Adrenal gland (tissue), 12 donors: Measurements from ENCODE around the gene AGAP1. TPM values are rescaled to one million over a fixed set of nuclear protein-coding genes. Genes with fewer than 3 reads are reported as not detected.

Experiments used
- DNase-seq, 7 donors: peaks; one replicate each; pipeline ENCODE4 v3.0.0-alpha.2; 2019 to 2020
- H3K27ac ChIP-seq, 5 donors: fragments of 200-600 bp; sonication (generic) in 4 of 5; 1 replicate in 3 of 5; 2 replicates in 2 of 5; pipeline versions ENCODE4 v1.5.1 to v1.8.0; 2016 to 2020; ENCODE audit warnings: mild to moderate bottlenecking in 1 of 5
- H3K27me3 ChIP-seq: fragments of 200-600 bp; 2 replicates; pipeline ENCODE4 v1.8.0; 2021
- H3K36me3 ChIP-seq, 2 donors: fragments of 200-600 bp; replicated peaks in 1 of 2; 1 replicate in 1 of 2; 2 replicates in 1 of 2; pipeline versions ENCODE4 v1.5.1 to v1.8.0; 2018 to 2022
- H3K4me1 ChIP-seq, 2 donors: fragments of 200-600 bp; replicated peaks in 1 of 2; 1 replicate in 1 of 2; 2 replicates in 1 of 2; pipeline versions ENCODE4 v1.5.1 to v1.8.0; 2018 to 2021
- H3K4me3 ChIP-seq, 4 donors: fragments of 200-600 bp; sonication (generic) in 3 of 4; one replicate each; pipeline ENCODE4 v1.5.1; 2016 to 2018
- H3K9me3 ChIP-seq, 3 donors: fragments of 200-600 bp; sonication (generic) in 1 of 3; replicated peaks in 1 of 3; 1 replicate in 2 of 3; 2 replicates in 1 of 3; pipeline versions ENCODE4 v1.5.1 to v1.8.0; 2016 to 2021
- POLR2A ChIP-seq, 2 donors: fragments of 450-650 bp; IDR thresholded peaks; one replicate each; pipeline ENCODE4 v1.6.1; 2017; ENCODE audit warnings: antibody characterized with exemption in 2 of 2, mild to moderate bottlenecking in 2 of 2, moderate library complexity in 1 of 2
- WGBS, 4 donors: extraction: QIAGEN DNeasy Blood & Tissue Kit in 2 of 4; methylation state at CpG; one replicate each; pipeline versions ENCODE4 v1.1.5 to v1.1.7; 2013 to 2017; 5-methylcytosine and 5-hydroxymethylcytosine counted together
- intact Hi-C, 2 donors: fragments of 100-400 bp; cut with DNase I; formaldehyde crosslinking; loops; one replicate each; pipeline versions ENCODE4 v1.14.1 to v1.15.0; 2022 to 2023
- polyA plus RNA-seq, 3 donors: library from polyadenylated mRNA; stranded (reverse); fragments of 200-250 nt in 2 of 3; fragments of 350-450 nt in 1 of 3; fragmentation: Illumina TruSeq in 1 of 3; extraction: RNeasy Lipid Tissue Mini Kit (QIAGEN cat#74804) in 1 of 3; gene quantifications; one replicate each; pipeline ENCODE4 v1.2.3, GENCODE V29; 2013 to 2014
- total RNA-seq, 9 donors: library from RNA; depleted of rRNA in 4 of 9; stranded (reverse); fragments of >200 nt in 4 of 9; fragments of 120-200 nt in 1 of 9; fragmentation: NEBNext Ultra II Directional in 1 of 9; extraction: Animal tissue kit (Norgen Biotek cat#: 25700) in 1 of 9; gene quantifications; one replicate each; pipeline versions ENCODE4 v1.1.0 to v1.2.4, GENCODE V29; 2013 to 2023
- TF ChIP-seq, protein P1 (sequence below), 6 experiments: fragments of 450-650 bp in 4 of 6; fragments of 200-600 bp in 2 of 6; sonication (generic) in 1 of 6; IDR thresholded peaks; 1 replicate in 5 of 6; 2 replicates in 1 of 6; pipeline versions ENCODE4 v1.5.1 to v1.8.0; 2016 to 2021; ENCODE audit warnings: antibody characterized with exemption in 6 of 6, mild to moderate bottlenecking in 2 of 6, moderate library complexity in 1 of 6
- donor health status: healthy with polysubstance abuse.
- donor health status: Bipolar disorder and iron deficiency.
- donor health status: DM: yes; HTN: yes; CAD: no.
- donor health status: DM: no; HTN: no; CAD: no.
- donor health status: DM: no; HTN: no; CAD: no.
- donor health status: DM: yes; HTN: yes; CAD: no.

AGAP1 gene
- total and polyA plus RNA-seq, 12 donors = 5.3 to 29.6 (median 17.7) TPM

DNA sequence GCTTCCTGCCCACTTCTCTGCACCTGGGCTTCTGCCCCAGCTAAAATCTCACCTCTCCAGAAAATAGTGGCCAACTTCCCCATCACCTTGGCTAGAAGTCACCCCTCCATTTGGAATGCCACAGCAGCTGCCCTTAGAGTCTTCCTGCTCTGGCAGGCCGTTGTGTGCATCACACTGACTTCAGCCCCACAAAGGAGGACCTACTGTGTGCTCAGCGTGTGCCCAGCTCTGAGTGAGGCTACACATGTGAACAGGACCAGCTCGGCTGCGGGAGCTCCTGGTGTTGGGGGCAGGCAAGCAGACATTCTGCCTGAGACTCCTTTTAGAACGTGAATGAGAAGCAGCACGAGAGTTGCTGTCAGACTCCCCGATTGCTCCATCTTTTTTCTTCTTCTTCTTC, 78.7 kb downstream of the AGAP1 start:
- 86 to 96% (median 90%) methylated on average over 6 to 7 of the region's 7 CpGs for WGBS, 4 donors
- no peaks in the 10 kb centered on the region for H3K36me3 ChIP-seq
- intact Hi-C loops = no loop called here
- DNase-seq = no peak
- no peak for TF ChIP-seq POLR2A (IDR thresholded peaks at IDR 0.05)
- TF ChIP-seq, protein P1, sequence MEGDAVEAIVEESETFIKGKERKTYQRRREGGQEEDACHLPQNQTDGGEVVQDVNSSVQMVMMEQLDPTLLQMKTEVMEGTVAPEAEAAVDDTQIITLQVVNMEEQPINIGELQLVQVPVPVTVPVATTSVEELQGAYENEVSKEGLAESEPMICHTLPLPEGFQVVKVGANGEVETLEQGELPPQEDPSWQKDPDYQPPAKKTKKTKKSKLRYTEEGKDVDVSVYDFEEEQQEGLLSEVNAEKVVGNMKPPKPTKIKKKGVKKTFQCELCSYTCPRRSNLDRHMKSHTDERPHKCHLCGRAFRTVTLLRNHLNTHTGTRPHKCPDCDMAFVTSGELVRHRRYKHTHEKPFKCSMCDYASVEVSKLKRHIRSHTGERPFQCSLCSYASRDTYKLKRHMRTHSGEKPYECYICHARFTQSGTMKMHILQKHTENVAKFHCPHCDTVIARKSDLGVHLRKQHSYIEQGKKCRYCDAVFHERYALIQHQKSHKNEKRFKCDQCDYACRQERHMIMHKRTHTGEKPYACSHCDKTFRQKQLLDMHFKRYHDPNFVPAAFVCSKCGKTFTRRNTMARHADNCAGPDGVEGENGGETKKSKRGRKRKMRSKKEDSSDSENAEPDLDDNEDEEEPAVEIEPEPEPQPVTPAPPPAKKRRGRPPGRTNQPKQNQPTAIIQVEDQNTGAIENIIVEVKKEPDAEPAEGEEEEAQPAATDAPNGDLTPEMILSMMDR (IDR thresholded peaks at IDR 0.05) = no peak
- no peak overlapping the region for H3K4me3 ChIP-seq
- H3K27ac ChIP-seq = no peak overlapping the region
- peaks cover 0 to 7% of the 10 kb centered on the region in 2 donors for H3K4me1 ChIP-seq
- no peaks in the 10 kb centered on the region for H3K27me3 ChIP-seq
- no peaks in the 10 kb centered on the region for H3K9me3 ChIP-seq

DNA sequence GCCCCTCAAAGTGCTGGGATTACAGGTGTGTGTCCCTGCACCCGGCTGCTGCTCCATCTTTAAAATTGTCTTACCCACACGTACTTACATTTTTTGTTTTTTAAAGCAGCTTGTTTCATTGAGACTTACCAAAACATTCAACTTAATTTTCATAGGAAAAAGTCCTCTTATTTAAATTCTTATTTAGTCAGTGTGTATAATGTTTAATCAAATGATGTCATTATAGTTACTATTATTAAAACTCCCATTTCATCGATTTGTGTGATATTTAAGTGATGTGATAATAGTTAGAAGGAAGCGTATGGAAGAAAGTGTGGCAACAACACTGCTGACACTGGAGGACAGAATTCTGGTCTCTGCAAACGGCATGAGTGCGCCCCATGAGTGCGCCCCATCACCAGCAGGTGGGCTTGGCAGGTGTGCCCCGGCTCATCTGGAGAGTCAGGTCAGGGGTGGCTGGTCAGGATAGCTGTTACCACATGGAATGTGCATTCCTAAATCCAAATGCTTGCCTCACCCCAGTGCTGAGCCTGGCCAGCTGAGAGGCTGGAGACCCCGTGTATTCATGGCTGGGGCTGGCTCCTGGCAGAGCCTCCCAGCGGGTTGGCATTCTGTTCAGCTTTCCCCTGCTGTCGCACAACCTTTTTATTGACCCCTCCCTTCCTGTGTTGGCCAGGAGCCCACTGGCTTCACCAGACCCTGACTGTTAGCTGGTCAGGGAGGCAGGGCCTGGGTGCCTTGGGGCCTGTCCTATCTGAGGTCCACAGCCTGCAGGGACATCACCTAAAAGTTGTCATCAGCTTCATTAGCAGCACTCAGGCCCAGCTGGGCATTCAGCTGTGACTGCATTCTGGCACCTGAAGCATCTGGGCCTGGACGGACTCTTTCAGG, 79.7 kb downstream of the AGAP1 start:
- intact Hi-C loops = no loop called here
- no peaks in the 10 kb centered on the region for H3K36me3 ChIP-seq
- no peak for DNase-seq
- 86 to 95% (median 89%) methylated on average over 10 to 12 of the region's 12 CpGs for WGBS, 4 donors
- H3K4me1 ChIP-seq = peaks cover 0 to 7% of the 10 kb centered on the region in 2 donors
- no peaks in the 10 kb centered on the region for H3K9me3 ChIP-seq
- no peak overlapping the region for H3K27ac ChIP-seq
- H3K4me3 ChIP-seq = no peak overlapping the region
- TF ChIP-seq POLR2A (IDR thresholded peaks at IDR 0.05) = no peak
- TF ChIP-seq, protein P1 (IDR thresholded peaks at IDR 0.05) = no peak
- no peaks in the 10 kb centered on the region for H3K27me3 ChIP-seq

DNA sequence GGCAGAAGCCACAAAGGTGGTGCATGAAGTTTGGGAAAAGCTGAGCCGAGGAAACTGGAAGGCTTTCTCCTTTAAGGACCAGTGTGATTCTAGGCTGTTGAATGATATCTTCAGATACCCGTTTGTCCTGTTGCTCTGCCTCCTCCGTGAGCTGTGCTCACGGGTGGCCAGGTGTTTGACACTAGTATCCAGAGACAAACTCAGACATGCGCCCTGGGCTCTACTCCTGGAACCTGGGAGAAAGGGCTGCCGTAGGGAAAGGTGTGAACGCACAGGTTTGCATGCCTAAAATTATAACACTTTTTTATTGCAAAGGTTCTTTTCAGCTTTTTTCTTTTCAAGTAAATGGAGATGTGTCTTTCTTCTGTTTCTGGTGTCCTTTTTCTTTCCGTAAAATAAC, 81.6 kb downstream of the AGAP1 start:
- no peaks in the 10 kb centered on the region for H3K36me3 ChIP-seq
- no peak for DNase-seq
- no peaks in the 10 kb centered on the region for H3K9me3 ChIP-seq
- no peak overlapping the region for H3K4me3 ChIP-seq
- H3K4me1 ChIP-seq = peaks cover 0 to 7% of the 10 kb centered on the region in 2 donors
- intact Hi-C loops = no loop called here
- no peak overlapping the region for H3K27ac ChIP-seq
- WGBS, 4 donors = 88 to 94% (median 92%) methylated on average over 8 of the region's 8 CpGs
- TF ChIP-seq, protein P1 (IDR thresholded peaks at IDR 0.05) = no peak
- no peak for TF ChIP-seq POLR2A (IDR thresholded peaks at IDR 0.05)
- no peaks in the 10 kb centered on the region for H3K27me3 ChIP-seq

DNA sequence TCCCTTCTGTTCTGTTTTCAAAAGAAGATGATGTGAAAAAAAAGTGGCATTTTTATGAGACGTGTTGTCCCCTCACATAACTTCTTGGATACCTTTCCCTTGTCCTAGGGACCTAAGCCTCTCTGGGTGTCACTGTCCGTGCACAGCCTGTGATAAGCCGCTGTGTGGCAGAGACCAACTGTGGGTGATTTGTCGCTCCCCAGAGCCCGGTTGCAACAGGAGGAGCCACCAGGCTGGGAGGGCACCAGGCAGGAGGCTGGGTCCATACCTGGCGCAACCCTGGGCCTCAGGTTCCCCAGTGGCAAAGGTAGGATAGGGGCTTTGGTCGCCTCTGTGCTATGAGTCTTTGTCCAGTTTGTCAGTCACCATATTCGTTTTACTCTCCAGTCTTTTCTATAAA, 82.1 kb downstream of the AGAP1 start:
- Histone ChIP-seq H3K4me3 (no peak overlapping the region), H3K36me3 (no peaks in the 10 kb centered on the region), H3K9me3 (no peaks in the 10 kb centered on the region), H3K27ac (no peak overlapping the region), H3K27me3 (no peaks in the 10 kb centered on the region), H3K4me1 (peaks cover 0 to 7% of the 10 kb centered on the region in 2 donors)
- 75 to 84% (median 76%) methylated on average over 7 to 8 of the region's 8 CpGs for WGBS, 4 donors
- intact Hi-C loops = no loop called here
- TF ChIP-seq, protein P1 (IDR thresholded peaks at IDR 0.05) = no peak
- no peak for TF ChIP-seq POLR2A (IDR thresholded peaks at IDR 0.05)
- no peak for DNase-seq
